SK-N-SH (cell line): ENCODE measurements around the gene TULP1. TPM values are rescaled to one million over a fixed set of nuclear protein-coding genes. Genes with fewer than 3 reads are reported as not detected.

Experiments
- CTCF ChIA-PET: fragments of 300-600, 350-600 bp; formaldehyde crosslinking; extraction: SDS; loops from one replicate; lab custom pipeline; 2021; lab: Yijun Ruan, JAX
- POLR2A ChIA-PET: fragments of 350-600 bp; sonication (Branson Sonifier 250); formaldehyde crosslinking; extraction: SDS; loops from one replicate; lab custom pipeline; 2020; ENCODE audit warnings: antibody characterized with exemption, inconsistent platforms; lab: Yijun Ruan, JAX
- DNase-seq: peaks from one replicate; pipeline ENCODE4 v3.0.0; 2012
- H2AFZ ChIP-seq: fragments of 200-600 bp; sonication (generic); 2 replicates; pipeline ENCODE4 v1.8.1; 2016; ENCODE audit warnings: antibody characterized with exemption, mild to moderate bottlenecking, low read depth
- H3F3A ChIP-seq: fragments of 200-600 bp; sonication (generic); replicated peaks from 2 replicates; pipeline ENCODE3; 2016; ENCODE audit warnings: antibody characterized with exemption, mild to moderate bottlenecking; ENCODE audit not compliant: insufficient read depth
- H3K27ac ChIP-seq, 2 experiments: fragments of 200-500 bp in 1 of 2; fragments of 200-600 bp in 1 of 2; sonication (Bioruptor generic) in 1 of 2; sonication (generic), shearing (Covaris generic) in 1 of 2; 2 replicates each; pipeline versions ENCODE4 v1.5.1 to v1.6.1; 2014 to 2016; ENCODE audit warnings: low read depth in 2 of 2, inconsistent platforms in 1 of 2, low read length in 1 of 2, mild to moderate bottlenecking in 1 of 2, mixed read lengths in 1 of 2
- H3K27me3 ChIP-seq: fragments of 200-600 bp; sonication (generic), shearing (Covaris generic); 2 replicates; pipeline ENCODE4 v1.6.1; 2016; ENCODE audit warnings: mixed run types; ENCODE audit not compliant: insufficient read depth
- H3K36me3 ChIP-seq, 2 experiments: fragments of 200-500 bp in 1 of 2; fragments of 200-600 bp in 1 of 2; sonication (Bioruptor generic) in 1 of 2; sonication (generic) in 1 of 2; replicated peaks in 1 of 2; 2 replicates each; pipeline versions ENCODE3 to v1.5.1; 2014 to 2016; ENCODE audit warnings: low read length in 1 of 2, mild to moderate bottlenecking in 1 of 2; ENCODE audit not compliant: insufficient read depth in 2 of 2, control insufficient read depth in 1 of 2
- H3K4me1 ChIP-seq, 2 experiments: fragments of 200-500 bp in 1 of 2; fragments of 200-600 bp in 1 of 2; sonication (Bioruptor generic) in 1 of 2; sonication (generic), shearing (Covaris generic) in 1 of 2; 2 replicates each; pipeline versions ENCODE4 v1.5.1 to v1.6.1; 2014 to 2016; ENCODE audit warnings: low read depth in 1 of 2, low read length in 1 of 2, mixed run types in 1 of 2; ENCODE audit not compliant: insufficient read depth in 2 of 2, control insufficient read depth in 1 of 2
- H3K4me2 ChIP-seq: fragments of 200-600 bp; sonication (generic), shearing (Covaris generic); 2 replicates; pipeline ENCODE4 v1.6.1; 2017; ENCODE audit warnings: mixed run types
- H3K4me3 ChIP-seq, 2 experiments: fragments of 200-500 bp in 1 of 2; fragments of 200-600 bp in 1 of 2; sonication (Bioruptor generic) in 1 of 2; sonication (generic), shearing (Covaris generic) in 1 of 2; 2 replicates each; pipeline versions ENCODE4 v1.5.1 to v1.8.1; 2014 to 2016; ENCODE audit warnings: low read depth in 2 of 2, inconsistent platforms in 1 of 2, low read length in 1 of 2, mild to moderate bottlenecking in 1 of 2, mixed read lengths in 1 of 2, moderate library complexity in 1 of 2
- H3K79me2 ChIP-seq: fragments of 200-600 bp; sonication (generic); 2 replicates; pipeline ENCODE4 v1.8.1; 2017; ENCODE audit warnings: mild to moderate bottlenecking; ENCODE audit not compliant: insufficient read depth
- H3K9ac ChIP-seq: fragments of 200-600 bp; sonication (generic); 2 replicates; pipeline ENCODE4 v1.6.1; 2017; ENCODE audit warnings: mixed run types
- H3K9me2 ChIP-seq: fragments of 200-600 bp; sonication (generic); 2 replicates; pipeline ENCODE4 v1.6.1; 2017; ENCODE audit warnings: mixed run types
- H3K9me3 ChIP-seq: fragments of 200-600 bp; sonication (generic); 2 replicates; pipeline ENCODE4 v1.6.1; 2017; ENCODE audit warnings: mixed run types, mild to moderate bottlenecking, moderate library complexity
- H4K20me1 ChIP-seq: fragments of 200-600 bp; sonication (generic); 2 replicates; pipeline ENCODE4 v1.6.1; 2017; ENCODE audit warnings: mild to moderate bottlenecking, mixed run types; ENCODE audit not compliant: insufficient read depth
- EZH2phosphoT487 ChIP-seq: fragments of 200-600 bp; sonication (generic); IDR thresholded peaks from 2 replicates; pipeline ENCODE4 v1.6.1; 2017; ENCODE audit warnings: low read depth, mixed run types, mild to moderate bottlenecking, antibody characterized with exemption, moderate library complexity, borderline replicate concordance
- FOSL2 ChIP-seq: IDR thresholded peaks from 2 replicates; pipeline ENCODE4 v1.4.0; 2012; ENCODE audit warnings: low read depth, mild to moderate bottlenecking, moderate library complexity, borderline replicate concordance
- FOXM1 ChIP-seq: IDR thresholded peaks from 2 replicates; pipeline ENCODE4 v1.4.0; 2012; ENCODE audit warnings: low read depth, mild to moderate bottlenecking
- MEF2A ChIP-seq: IDR thresholded peaks from 2 replicates; pipeline ENCODE4 v1.4.0; 2012; ENCODE audit warnings: low read depth, borderline replicate concordance
- MXI1 ChIP-seq: IDR thresholded peaks from 2 replicates; pipeline ENCODE4 v1.6.1; 2012; ENCODE audit warnings: mild to moderate bottlenecking, low read depth, low read length, improper control_type of control experiment
- PBX3 ChIP-seq: IDR thresholded peaks from 2 replicates; pipeline ENCODE4; 2012
- POLR2AphosphoS5 ChIP-seq: IDR thresholded peaks from 2 replicates; pipeline ENCODE4 v1.6.1; 2012; ENCODE audit warnings: low read depth, low read length
- RCOR1 ChIP-seq: fragments of 150-350 bp; IDR thresholded peaks from 2 replicates; pipeline ENCODE4 v1.6.1; 2017; ENCODE audit warnings: antibody characterized with exemption, low read length
- RXRA ChIP-seq: IDR thresholded peaks from 2 replicates; pipeline ENCODE4 v1.4.0; 2012; ENCODE audit warnings: low read depth, mild to moderate bottlenecking, borderline replicate concordance
- SMC3 ChIP-seq: IDR thresholded peaks from 2 replicates; pipeline ENCODE4 v1.6.1; 2012; ENCODE audit warnings: low read depth, low read length, improper control_type of control experiment
- WGBS: methylation state at CpG from one replicate; pipeline ENCODE4 v1.1.6; 2017; ENCODE audit warnings: low lambda C conversion rate; 5-methylcytosine and 5-hydroxymethylcytosine counted together
- polyA plus RNA-seq, 3 experiments: library from polyadenylated mRNA; depleted of rRNA; stranded (reverse); fragments of >200 nt; gene quantifications; 2 replicates each; pipeline ENCODE4 v1.2.3, GENCODE V29; 2012
- TF ChIP-seq, protein P1 (sequence below): IDR thresholded peaks from 2 replicates; pipeline ENCODE4 v1.4.0; 2012; ENCODE audit warnings: low read depth, borderline replicate concordance
- TF ChIP-seq, protein P2 (sequence below): IDR thresholded peaks from 2 replicates; pipeline ENCODE4 v1.6.1; 2012; ENCODE audit warnings: mild to moderate bottlenecking, low read depth, low read length, moderate library complexity
- TF ChIP-seq, protein P3 (sequence below): IDR thresholded peaks from 2 replicates; pipeline ENCODE4 v1.4.0; 2012; ENCODE audit warnings: low read depth

The TULP1 gene
- polyA plus RNA-seq, 1 of the 3 experiments (the other 2 are of a cell fraction) = not detected

DNA sequence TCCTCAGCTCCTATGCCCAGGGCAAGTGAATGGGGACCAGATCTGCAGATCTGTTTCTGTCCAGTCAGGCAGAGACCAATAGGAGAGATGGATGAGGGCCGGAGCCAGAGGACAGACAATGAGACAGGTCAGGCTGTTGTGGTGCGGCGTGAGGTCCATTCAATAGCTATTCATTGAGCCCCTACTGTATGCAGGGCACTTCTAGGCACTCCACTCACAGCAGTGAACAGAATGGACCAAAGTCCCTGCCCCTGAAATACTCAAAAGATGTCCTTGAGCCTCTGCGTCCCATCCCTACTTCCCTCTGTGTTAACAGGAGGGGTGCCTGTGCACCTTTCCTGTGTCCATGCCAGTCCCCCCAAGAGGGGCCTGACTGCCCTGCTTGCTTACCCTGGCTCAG is 8.5 kb upstream of the TULP1 start:
- no peaks in the 10 kb centered on the region for H3K27me3 ChIP-seq
- peak; percentile 21 for DNase-seq
- H3K9ac ChIP-seq = no peak overlapping the region
- no peaks in the 10 kb centered on the region for H3K9me3 ChIP-seq
- TF ChIP-seq RXRA = no peak
- TF ChIP-seq, protein P1, sequence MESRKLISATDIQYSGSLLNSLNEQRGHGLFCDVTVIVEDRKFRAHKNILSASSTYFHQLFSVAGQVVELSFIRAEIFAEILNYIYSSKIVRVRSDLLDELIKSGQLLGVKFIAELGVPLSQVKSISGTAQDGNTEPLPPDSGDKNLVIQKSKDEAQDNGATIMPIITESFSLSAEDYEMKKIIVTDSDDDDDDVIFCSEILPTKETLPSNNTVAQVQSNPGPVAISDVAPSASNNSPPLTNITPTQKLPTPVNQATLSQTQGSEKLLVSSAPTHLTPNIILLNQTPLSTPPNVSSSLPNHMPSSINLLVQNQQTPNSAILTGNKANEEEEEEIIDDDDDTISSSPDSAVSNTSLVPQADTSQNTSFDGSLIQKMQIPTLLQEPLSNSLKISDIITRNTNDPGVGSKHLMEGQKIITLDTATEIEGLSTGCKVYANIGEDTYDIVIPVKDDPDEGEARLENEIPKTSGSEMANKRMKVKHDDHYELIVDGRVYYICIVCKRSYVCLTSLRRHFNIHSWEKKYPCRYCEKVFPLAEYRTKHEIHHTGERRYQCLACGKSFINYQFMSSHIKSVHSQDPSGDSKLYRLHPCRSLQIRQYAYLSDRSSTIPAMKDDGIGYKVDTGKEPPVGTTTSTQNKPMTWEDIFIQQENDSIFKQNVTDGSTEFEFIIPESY = no peak
- no peak for TF ChIP-seq MEF2A
- TF ChIP-seq, protein P2, sequence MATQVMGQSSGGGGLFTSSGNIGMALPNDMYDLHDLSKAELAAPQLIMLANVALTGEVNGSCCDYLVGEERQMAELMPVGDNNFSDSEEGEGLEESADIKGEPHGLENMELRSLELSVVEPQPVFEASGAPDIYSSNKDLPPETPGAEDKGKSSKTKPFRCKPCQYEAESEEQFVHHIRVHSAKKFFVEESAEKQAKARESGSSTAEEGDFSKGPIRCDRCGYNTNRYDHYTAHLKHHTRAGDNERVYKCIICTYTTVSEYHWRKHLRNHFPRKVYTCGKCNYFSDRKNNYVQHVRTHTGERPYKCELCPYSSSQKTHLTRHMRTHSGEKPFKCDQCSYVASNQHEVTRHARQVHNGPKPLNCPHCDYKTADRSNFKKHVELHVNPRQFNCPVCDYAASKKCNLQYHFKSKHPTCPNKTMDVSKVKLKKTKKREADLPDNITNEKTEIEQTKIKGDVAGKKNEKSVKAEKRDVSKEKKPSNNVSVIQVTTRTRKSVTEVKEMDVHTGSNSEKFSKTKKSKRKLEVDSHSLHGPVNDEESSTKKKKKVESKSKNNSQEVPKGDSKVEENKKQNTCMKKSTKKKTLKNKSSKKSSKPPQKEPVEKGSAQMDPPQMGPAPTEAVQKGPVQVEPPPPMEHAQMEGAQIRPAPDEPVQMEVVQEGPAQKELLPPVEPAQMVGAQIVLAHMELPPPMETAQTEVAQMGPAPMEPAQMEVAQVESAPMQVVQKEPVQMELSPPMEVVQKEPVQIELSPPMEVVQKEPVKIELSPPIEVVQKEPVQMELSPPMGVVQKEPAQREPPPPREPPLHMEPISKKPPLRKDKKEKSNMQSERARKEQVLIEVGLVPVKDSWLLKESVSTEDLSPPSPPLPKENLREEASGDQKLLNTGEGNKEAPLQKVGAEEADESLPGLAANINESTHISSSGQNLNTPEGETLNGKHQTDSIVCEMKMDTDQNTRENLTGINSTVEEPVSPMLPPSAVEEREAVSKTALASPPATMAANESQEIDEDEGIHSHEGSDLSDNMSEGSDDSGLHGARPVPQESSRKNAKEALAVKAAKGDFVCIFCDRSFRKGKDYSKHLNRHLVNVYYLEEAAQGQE = no peak
- no peak for TF ChIP-seq PBX3
- no peak for TF ChIP-seq FOXM1
- TF ChIP-seq MXI1 = no peak
- TF ChIP-seq, protein P3, sequence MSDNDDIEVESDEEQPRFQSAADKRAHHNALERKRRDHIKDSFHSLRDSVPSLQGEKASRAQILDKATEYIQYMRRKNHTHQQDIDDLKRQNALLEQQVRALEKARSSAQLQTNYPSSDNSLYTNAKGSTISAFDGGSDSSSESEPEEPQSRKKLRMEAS = no peak
- no peak for TF ChIP-seq SMC3
- no peak for TF ChIP-seq EZH2phosphoT487
- no peak for TF ChIP-seq POLR2AphosphoS5
- no peak for TF ChIP-seq RCOR1
- no peak for TF ChIP-seq FOSL2
- 97% methylated on average over 4 of the region's 4 CpGs for WGBS
- H2AFZ ChIP-seq = no peak overlapping the region
- no peak overlapping the region for H3K27ac ChIP-seq
- no peaks in the 10 kb centered on the region for H3K36me3 ChIP-seq
- no peaks in the 10 kb centered on the region for H4K20me1 ChIP-seq
- peaks cover 0 to 5% of the 10 kb centered on the region in 2 experiments; a peak in 1 of 4 replicates for H3K4me1 ChIP-seq
- H3K4me2 ChIP-seq = no peak overlapping the region
- POLR2A ChIA-PET = no interaction called here
- H3K79me2 ChIP-seq = no peaks in the 10 kb centered on the region
- H3K9me2 ChIP-seq = no peaks in the 10 kb centered on the region
- no peak overlapping the region for H3K4me3 ChIP-seq
- CTCF ChIA-PET = interaction anchor here (1.2 to 7.0 kb wide), 8 partner anchors 11 to 216 kb away, joined by 4 to 127 read pairs (median 26); partner anchors contain the start of gene ARMC12
- H3F3A ChIP-seq = no peaks in the 10 kb centered on the region
